GM21390 (cell line): ENCODE data around the gene HYI.
"Not testable (repeated sequence)": the region's sequence is repeated elsewhere in the genome, so short reads cannot be mapped to it uniquely, and the experiment has no call there.

Source experiments
- ATAC-seq: cut with Tn5 transposase; IDR thresholded peaks from one replicate; pipeline ENCODE4 v1.9.1; 2021; ENCODE audit not compliant: unreplicated experiment

HYI gene

GRCh38 chr1:43453442-43454269 is at the start of gene HYI:
TSS of gene HYI (minus strand) at chr1:43453931. CDS start at chr1:43453793, 138 bp downstream.
- no peak for ATAC-seq

- not testable (repeated sequence) for ATAC-seq
Measured at GRCh38 chr1:43501806-43502205, 48.1 kb upstream of the HYI start.

GRCh38 chr1:43499898-43500297 is 46.2 kb upstream of the HYI start:
- ATAC-seq, result no peak

GRCh38 chr1:43495204-43495603 is 41.5 kb upstream of the HYI start:
- ATAC-seq, result no peak

GRCh38 chr1:43493661-43494450 is 40.1 kb upstream of the HYI start:
- no peak for ATAC-seq

- no peak for ATAC-seq
Measured at GRCh38 chr1:43492826-43493225, 39.1 kb upstream of the HYI start.

- ATAC-seq, result no peak
Measured at GRCh38 chr1:43491061-43491460, 37.3 kb upstream of the HYI start.

GRCh38 chr1:43488165-43488564 is 34.4 kb upstream of the HYI start:
- ATAC-seq, result no peak

- no peak for ATAC-seq
Measured at GRCh38 chr1:43484367-43484766, 30.6 kb upstream of the HYI start.

GRCh38 chr1:43482215-43482614 is 28.5 kb upstream of the HYI start:
- ATAC-seq, result no peak

- ATAC-seq, result no peak
Measured at GRCh38 chr1:43481491-43481890, 27.8 kb upstream of the HYI start.

- no peak for ATAC-seq
Measured at GRCh38 chr1:43479414-43479813, 25.7 kb upstream of the HYI start.

GRCh38 chr1:43477716-43478115 is 24.0 kb upstream of the HYI start:
- no peak for ATAC-seq

GRCh38 chr1:43475611-43476401 is 22.1 kb upstream of the HYI start:
- ATAC-seq, result not testable (repeated sequence)

- ATAC-seq, result no peak
Measured at GRCh38 chr1:43473463-43473862, 19.7 kb upstream of the HYI start.

- ATAC-seq, result not testable (repeated sequence)
Measured at GRCh38 chr1:43472463-43473151, 18.9 kb upstream of the HYI start.

- no peak for ATAC-seq
Measured at GRCh38 chr1:43472087-43472462, 18.3 kb upstream of the HYI start.

GRCh38 chr1:43469932-43470331 is 16.2 kb upstream of the HYI start:
- no peak for ATAC-seq

- no peak for ATAC-seq
Measured at GRCh38 chr1:43468414-43468813, 14.7 kb upstream of the HYI start.

- ATAC-seq, result no peak
Measured at GRCh38 chr1:43466403-43466802, 12.7 kb upstream of the HYI start.
